Neural progenitor cell (in vitro differentiated cells): ENCODE data around the gene MERTK.

Source experiments
- EZH2 ChIP-seq: fragments of 200-600 bp; sonication (generic); IDR thresholded peaks from 2 replicates; pipeline ENCODE4 v1.6.1; 2017; ENCODE audit warnings: antibody characterized with exemption, mild to moderate bottlenecking, moderate library complexity
- EZH2phosphoT487 ChIP-seq: fragments of 200-600 bp; sonication (generic); IDR thresholded peaks from 2 replicates; pipeline ENCODE4 v1.6.1; 2017; ENCODE audit warnings: antibody characterized with exemption
- TF ChIP-seq, protein P1 (sequence below): fragments of 200-600 bp; sonication (generic); IDR thresholded peaks from 2 replicates; pipeline ENCODE4 v1.5.1; 2017; ENCODE audit warnings: antibody characterized with exemption, mild to moderate bottlenecking

DNA sequence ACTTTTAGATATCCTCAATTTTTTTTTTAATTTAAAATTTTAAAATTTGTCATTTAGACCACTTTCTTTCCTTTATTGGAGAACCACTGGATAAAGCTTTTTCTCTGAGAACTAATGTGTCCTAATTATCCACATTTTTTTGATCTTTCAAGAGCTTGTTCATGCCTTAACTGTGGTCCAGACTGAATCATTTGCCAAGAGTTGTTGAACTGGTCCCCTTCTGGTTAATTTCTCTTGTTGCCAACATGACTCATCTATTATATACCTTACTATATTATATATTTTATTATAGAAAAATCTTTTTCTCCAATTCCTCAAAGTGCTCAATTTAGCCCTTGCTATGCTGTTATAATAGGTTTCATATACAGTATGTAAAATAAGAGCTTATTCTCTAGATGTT is 103.5 kb downstream of the MERTK start:
- TF ChIP-seq EZH2phosphoT487, result no peak
- TF ChIP-seq, protein P1, sequence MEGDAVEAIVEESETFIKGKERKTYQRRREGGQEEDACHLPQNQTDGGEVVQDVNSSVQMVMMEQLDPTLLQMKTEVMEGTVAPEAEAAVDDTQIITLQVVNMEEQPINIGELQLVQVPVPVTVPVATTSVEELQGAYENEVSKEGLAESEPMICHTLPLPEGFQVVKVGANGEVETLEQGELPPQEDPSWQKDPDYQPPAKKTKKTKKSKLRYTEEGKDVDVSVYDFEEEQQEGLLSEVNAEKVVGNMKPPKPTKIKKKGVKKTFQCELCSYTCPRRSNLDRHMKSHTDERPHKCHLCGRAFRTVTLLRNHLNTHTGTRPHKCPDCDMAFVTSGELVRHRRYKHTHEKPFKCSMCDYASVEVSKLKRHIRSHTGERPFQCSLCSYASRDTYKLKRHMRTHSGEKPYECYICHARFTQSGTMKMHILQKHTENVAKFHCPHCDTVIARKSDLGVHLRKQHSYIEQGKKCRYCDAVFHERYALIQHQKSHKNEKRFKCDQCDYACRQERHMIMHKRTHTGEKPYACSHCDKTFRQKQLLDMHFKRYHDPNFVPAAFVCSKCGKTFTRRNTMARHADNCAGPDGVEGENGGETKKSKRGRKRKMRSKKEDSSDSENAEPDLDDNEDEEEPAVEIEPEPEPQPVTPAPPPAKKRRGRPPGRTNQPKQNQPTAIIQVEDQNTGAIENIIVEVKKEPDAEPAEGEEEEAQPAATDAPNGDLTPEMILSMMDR, result no peak
- TF ChIP-seq EZH2, result no peak
